ENCODE measurements around the gene CYTH3.

Gene CYTH3

DNA sequence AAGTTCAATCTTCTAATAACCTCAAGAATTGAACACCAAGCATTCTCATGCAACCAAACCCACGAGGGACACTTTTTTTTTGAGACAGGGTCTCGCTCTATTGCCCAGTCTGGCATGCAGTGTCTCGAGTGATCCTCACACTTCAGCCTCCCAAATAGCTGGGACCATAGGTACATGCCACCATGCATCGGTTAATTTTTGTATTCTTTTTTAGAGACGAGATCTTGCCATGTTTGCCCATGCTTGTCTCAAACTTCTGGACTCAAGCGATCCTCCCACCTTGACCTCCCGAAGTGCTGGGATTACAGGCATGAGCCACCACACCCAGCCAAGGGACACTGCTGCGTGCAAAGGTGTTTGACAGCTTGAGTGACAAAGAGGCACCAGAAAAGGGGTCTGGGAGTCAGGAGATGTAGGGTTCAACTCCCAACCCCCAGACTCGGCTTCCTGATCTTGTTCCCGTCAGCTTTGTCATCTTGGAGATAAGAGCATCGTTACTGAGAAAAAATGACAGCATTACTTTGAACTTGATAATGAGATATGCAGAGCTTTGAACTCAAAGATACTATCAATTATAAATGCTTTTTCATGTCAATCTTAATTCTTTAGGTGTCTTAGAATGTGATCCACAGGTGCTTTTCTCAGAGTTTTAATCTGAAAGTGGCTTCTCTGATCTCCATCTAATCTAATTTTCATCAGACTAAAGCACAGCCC is 1.6 kb upstream of the CYTH3 start:
- no peak for TF ChIP-seq RAD21 (IDR thresholded peaks at IDR 0.05; ENCODE audit: low read depth)
- TF ChIP-seq ZBTB7A (IDR thresholded peaks at IDR 0.05; ENCODE audit: low read depth) = 0 out of 2 replicates have a peak, but pooled peaks have one; percentile 1

DNA sequence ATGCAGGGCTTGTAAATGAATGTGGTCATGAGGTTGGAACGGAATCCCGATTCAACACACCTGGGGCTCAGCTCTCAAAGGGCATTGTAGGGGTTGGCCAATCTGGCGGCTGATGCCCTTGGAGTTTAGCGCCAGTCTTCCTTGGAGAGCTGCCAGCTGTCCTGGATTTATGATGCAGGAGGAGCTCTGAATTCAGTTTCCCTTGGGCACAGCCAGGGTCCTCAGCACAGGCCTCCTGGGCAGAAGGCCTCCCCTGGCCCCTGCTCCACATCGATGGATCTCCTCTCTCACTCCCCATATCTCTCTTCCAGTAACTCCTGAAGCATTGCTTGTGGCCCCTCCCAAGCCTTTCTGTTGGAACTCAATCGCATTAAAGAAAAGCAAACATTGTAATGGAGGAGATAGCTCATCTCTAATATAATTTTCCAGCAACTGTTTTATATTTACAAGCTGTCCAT is 985 bp upstream of the CYTH3 start:
- TF ChIP-seq EP300 (IDR thresholded peaks at IDR 0.05; ENCODE audit: borderline replicate concordance) = peak; percentile 89
- TF ChIP-seq CEBPB (IDR thresholded peaks at IDR 0.05) = no peak; the same call in 1 of the 2 replicates
- no peak; the same call in 1 of the 2 replicates for TF ChIP-seq YY1 (IDR thresholded peaks at IDR 0.05; ENCODE audit: low read depth)
- peak; percentile 77; the same call in 1 of the 2 replicates for TF ChIP-seq ZBTB7A (IDR thresholded peaks at IDR 0.05; ENCODE audit: low read depth)
- peak; percentile 96 for TF ChIP-seq NFIC (IDR thresholded peaks at IDR 0.05)
- TF ChIP-seq TEAD4 (IDR thresholded peaks at IDR 0.05) = peak; percentile 85
- no peak for TF ChIP-seq EGR1 (IDR thresholded peaks at IDR 0.05)
- peak; percentile 96 for TF ChIP-seq TCF12 (IDR thresholded peaks at IDR 0.05; ENCODE audit: low read depth)
- TF ChIP-seq RAD21 (IDR thresholded peaks at IDR 0.05; ENCODE audit: low read depth) = peak; percentile 8; the same call in 1 of the 2 replicates
- TF ChIP-seq, protein P1, sequence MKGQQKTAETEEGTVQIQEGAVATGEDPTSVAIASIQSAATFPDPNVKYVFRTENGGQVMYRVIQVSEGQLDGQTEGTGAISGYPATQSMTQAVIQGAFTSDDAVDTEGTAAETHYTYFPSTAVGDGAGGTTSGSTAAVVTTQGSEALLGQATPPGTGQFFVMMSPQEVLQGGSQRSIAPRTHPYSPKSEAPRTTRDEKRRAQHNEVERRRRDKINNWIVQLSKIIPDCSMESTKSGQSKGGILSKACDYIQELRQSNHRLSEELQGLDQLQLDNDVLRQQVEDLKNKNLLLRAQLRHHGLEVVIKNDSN (IDR thresholded peaks at IDR 0.05) = no peak
- TF ChIP-seq FOXM1 (IDR thresholded peaks at IDR 0.05; ENCODE audit: borderline replicate concordance, low read depth) = peak; percentile 83
- TF ChIP-seq, protein P2, sequence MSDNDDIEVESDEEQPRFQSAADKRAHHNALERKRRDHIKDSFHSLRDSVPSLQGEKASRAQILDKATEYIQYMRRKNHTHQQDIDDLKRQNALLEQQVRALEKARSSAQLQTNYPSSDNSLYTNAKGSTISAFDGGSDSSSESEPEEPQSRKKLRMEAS (IDR thresholded peaks at IDR 0.05) = no peak

GRCh38 chr7:6271694-6272440 is 557 bp downstream of the CYTH3 start:
- TF ChIP-seq ZBTB7A (IDR thresholded peaks at IDR 0.05; ENCODE audit: low read depth) = peak; percentile 93
- TF ChIP-seq, protein P1 (IDR thresholded peaks at IDR 0.05) = no peak

GRCh38 chr7:6271060-6271658 is 1.3 kb downstream of the CYTH3 start:
- TF ChIP-seq RAD21 (IDR thresholded peaks at IDR 0.05; ENCODE audit: low read depth) = 0 out of 2 replicates have a peak, but pooled peaks have one; percentile 21
- no peak for TF ChIP-seq TAF1 (IDR thresholded peaks at IDR 0.05; ENCODE audit: low read depth)

- no peak for TF ChIP-seq RAD21 (IDR thresholded peaks at IDR 0.05; ENCODE audit: low read depth)
- TF ChIP-seq ZBTB7A (IDR thresholded peaks at IDR 0.05; ENCODE audit: low read depth) = no peak
- no peak for TF ChIP-seq EP300 (IDR thresholded peaks at IDR 0.05; ENCODE audit: borderline replicate concordance)
- TF ChIP-seq FOXM1 (IDR thresholded peaks at IDR 0.05; ENCODE audit: borderline replicate concordance, low read depth) = no peak
- TF ChIP-seq CEBPB (IDR thresholded peaks at IDR 0.05) = no peak
- TF ChIP-seq EGR1 (IDR thresholded peaks at IDR 0.05) = no peak
- TF ChIP-seq, protein P2 (IDR thresholded peaks at IDR 0.05) = no peak
- no peak for TF ChIP-seq REST (IDR thresholded peaks at IDR 0.05; ENCODE audit: low read depth)
- TF ChIP-seq, protein P1 (IDR thresholded peaks at IDR 0.05) = no peak
- no peak for TF ChIP-seq NFIC (IDR thresholded peaks at IDR 0.05)
- no peak for TF ChIP-seq TAF1 (IDR thresholded peaks at IDR 0.05; ENCODE audit: low read depth)
- TF ChIP-seq CREB1 (IDR thresholded peaks at IDR 0.05; ENCODE audit: low read depth) = no peak
- no peak for TF ChIP-seq YY1 (IDR thresholded peaks at IDR 0.05; ENCODE audit: low read depth)
- no peak for TF ChIP-seq TCF12 (IDR thresholded peaks at IDR 0.05; ENCODE audit: low read depth)
- TF ChIP-seq TEAD4 (IDR thresholded peaks at IDR 0.05) = no peak
These were observed 2.9 kb downstream of the CYTH3 start for GRCh38 chr7:6269527-6269926.

DNA sequence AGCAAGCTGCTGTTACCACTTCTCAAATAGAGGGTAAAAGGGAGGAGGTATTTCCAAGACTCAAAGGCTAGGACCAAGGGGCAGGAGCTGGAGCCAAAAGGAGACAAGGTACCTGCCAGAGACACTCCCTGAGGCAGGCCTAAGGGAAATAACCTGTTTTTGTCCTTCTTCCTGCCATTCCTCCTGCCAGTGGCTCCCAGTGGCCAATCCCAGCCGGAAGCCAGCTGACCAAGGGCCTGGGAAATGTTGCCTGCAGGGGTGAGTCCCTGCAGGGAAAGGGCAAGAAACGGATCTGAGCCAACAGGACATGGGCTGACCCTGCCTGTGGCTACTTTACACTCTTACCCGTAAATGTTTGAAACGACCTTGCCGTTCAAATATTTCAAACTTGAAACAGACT is 3.5 kb downstream of the CYTH3 start:
- TF ChIP-seq TEAD4 (IDR thresholded peaks at IDR 0.05) (no peak), TAF1 (IDR thresholded peaks at IDR 0.05; ENCODE audit: low read depth) (no peak)

All from Ishikawa (cell line).